ENCODE data around the gene ANKIB1. TPM values are rescaled to one million over a fixed set of nuclear protein-coding genes. Genes with fewer than 3 reads are reported as not detected.

ANKIB1 gene
- total and polyA plus RNA-seq, 9 of the 15 experiments (the other 6 are each of a cell fraction or from before 2014, with no cell fraction given), result 5.9 to 25.2 (median 16.1) TPM

- TF ChIP-seq TEAD1 (CRISPR knock-in tag; IDR thresholded peaks at IDR 0.05) (no peak), GTF2A2 (tag; IDR thresholded peaks at IDR 0.05) (no peak), GMEB1 (CRISPR knock-in tag; IDR thresholded peaks at IDR 0.05) (no peak), ZNF449 (CRISPR knock-in tag; IDR thresholded peaks at IDR 0.05) (no peak), HDAC8 (tag; IDR thresholded peaks at IDR 0.05) (no peak), ETV6 (IDR thresholded peaks at IDR 0.05; ENCODE audit: borderline replicate concordance in 1 of 2, low read depth in 2 of 2, low read length in 1 of 2) (no peak), ETV6 (CRISPR knock-in tag; IDR thresholded peaks at IDR 0.05; ENCODE audit: borderline replicate concordance) (no peak), MBD1 (CRISPR knock-in tag; IDR thresholded peaks at IDR 0.05) (0 out of 2 replicates have a peak, but pooled peaks have one; percentile 42), PHB (CRISPR knock-in tag; IDR thresholded peaks at IDR 0.05) (no peak), ATF3 (IDR thresholded peaks at IDR 0.05) (no peak), ATF3 (CRISPR knock-in tag; conservative IDR thresholded peaks at IDR 0.05) (peak; percentile 80; the same call in 1 of the 2 replicates), CHAMP1 (IDR thresholded peaks at IDR 0.05) (peak; percentile 57; the same call in 1 of the 2 replicates)
Measured at GRCh38 chr7:92446869-92447344, 201.1 kb downstream of the ANKIB1 start (continued).

All from K562 (cell line).